ENCODE measurements around the gene NAV1.
A peak's percentile ranks its signal among the peaks of the same experiment; 100 is the strongest.

Gene NAV1

DNA sequence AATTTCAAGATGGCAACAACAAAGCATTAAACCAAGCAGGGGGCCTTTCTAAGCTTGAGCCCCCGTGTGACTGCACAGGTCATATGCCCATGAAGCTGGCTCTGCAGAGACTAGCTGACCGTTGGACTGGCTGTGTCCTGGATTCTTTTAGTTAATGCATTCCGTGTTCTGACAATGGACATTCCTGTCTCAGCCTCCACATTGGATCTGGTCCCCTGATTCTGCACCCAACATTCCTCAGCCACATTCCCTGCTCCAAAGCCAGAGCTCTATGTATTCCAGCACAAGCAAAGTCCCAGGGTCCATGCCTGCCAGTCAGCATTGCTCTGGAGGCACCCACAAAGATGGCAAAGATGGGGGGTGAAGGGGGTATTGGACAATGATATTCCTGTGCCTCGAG lies 5.1 kb upstream of the NAV1 start:
- intact Hi-C loops (cut with DNase I; ENCODE audit: low total_unique reads) = no loop called here
- peak overlapping the region; percentile 82 to 85 for H3K27ac ChIP-seq
- no peak overlapping the region for H3K4me3 ChIP-seq
- no peaks in the 10 kb centered on the region for H3K27me3 ChIP-seq
- no peaks in the 10 kb centered on the region for H3K36me3 ChIP-seq
- no peak for DNase-seq
- peaks cover 0 to 66% (median 62%) of the 10 kb centered on the region in 4 donors for H3K4me1 ChIP-seq
- no peaks in the 10 kb centered on the region for H3K9me3 ChIP-seq
- TF ChIP-seq, protein P1, sequence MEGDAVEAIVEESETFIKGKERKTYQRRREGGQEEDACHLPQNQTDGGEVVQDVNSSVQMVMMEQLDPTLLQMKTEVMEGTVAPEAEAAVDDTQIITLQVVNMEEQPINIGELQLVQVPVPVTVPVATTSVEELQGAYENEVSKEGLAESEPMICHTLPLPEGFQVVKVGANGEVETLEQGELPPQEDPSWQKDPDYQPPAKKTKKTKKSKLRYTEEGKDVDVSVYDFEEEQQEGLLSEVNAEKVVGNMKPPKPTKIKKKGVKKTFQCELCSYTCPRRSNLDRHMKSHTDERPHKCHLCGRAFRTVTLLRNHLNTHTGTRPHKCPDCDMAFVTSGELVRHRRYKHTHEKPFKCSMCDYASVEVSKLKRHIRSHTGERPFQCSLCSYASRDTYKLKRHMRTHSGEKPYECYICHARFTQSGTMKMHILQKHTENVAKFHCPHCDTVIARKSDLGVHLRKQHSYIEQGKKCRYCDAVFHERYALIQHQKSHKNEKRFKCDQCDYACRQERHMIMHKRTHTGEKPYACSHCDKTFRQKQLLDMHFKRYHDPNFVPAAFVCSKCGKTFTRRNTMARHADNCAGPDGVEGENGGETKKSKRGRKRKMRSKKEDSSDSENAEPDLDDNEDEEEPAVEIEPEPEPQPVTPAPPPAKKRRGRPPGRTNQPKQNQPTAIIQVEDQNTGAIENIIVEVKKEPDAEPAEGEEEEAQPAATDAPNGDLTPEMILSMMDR (IDR thresholded peaks at IDR 0.05) = no peak

GRCh38 chr1:201535046-201535918 lies 3.6 kb upstream of the NAV1 start:
- no peaks in the 10 kb centered on the region for H3K27me3 ChIP-seq
- TF ChIP-seq, protein P1 (IDR thresholded peaks at IDR 0.05) = no peak
- intact Hi-C loops (cut with DNase I; ENCODE audit: low total_unique reads) = no loop called here
- peak; percentile 59 to 82 for DNase-seq
- no peaks in the 10 kb centered on the region for H3K36me3 ChIP-seq
- H3K9me3 ChIP-seq = no peaks in the 10 kb centered on the region
- no peak overlapping the region for H3K4me3 ChIP-seq
- peaks cover 0 to 75% (median 64%) of the 10 kb centered on the region in 4 donors for H3K4me1 ChIP-seq
- H3K27ac ChIP-seq = peak overlapping the region; percentile 82 to 85

GRCh38 chr1:201535919-201536245 lies 3.0 kb upstream of the NAV1 start:
- intact Hi-C loops (cut with DNase I; ENCODE audit: low total_unique reads) = no loop called here
- H3K27me3 ChIP-seq = no peaks in the 10 kb centered on the region
- TF ChIP-seq, protein P1 (IDR thresholded peaks at IDR 0.05) = no peak

GRCh38 chr1:201536558-201536957 lies 2.4 kb upstream of the NAV1 start:
- TF ChIP-seq, protein P1 (IDR thresholded peaks at IDR 0.05) = no peak
- DNase-seq = peak; percentile 85 to 88

More at GRCh38 chr1:201535919-201536245, 3.0 kb upstream of the NAV1 start:
- H3K4me1 ChIP-seq = peaks cover 0 to 75% (median 66%) of the 10 kb centered on the region in 4 donors
- no peaks in the 10 kb centered on the region for H3K9me3 ChIP-seq
- H3K27ac ChIP-seq = peak overlapping the region; percentile 82 to 85
- DNase-seq = no peak
- H3K36me3 ChIP-seq = no peaks in the 10 kb centered on the region
- H3K4me3 ChIP-seq = no peak overlapping the region

DNA sequence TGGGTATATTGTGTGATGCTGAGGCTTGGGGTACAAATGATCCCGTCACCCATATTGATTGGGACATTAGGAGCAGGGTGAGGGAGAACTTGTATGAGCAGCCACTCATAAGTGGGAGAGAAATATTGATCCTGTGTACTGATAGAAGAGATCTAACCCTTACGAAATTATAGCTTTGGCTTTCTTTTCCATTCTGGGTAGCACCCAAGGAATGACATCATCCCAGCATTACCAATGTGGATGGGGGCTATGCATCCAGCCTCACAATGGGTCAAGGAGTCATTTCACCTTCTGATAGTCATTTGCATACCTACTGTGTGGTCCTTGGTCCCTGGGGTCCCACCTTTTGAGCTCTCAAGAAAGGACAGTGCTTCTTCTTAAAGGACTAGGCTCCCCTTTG lies 1.9 kb upstream of the NAV1 start:
- Histone ChIP-seq H3K36me3 (no peaks in the 10 kb centered on the region), H3K27ac (peak overlapping the region; percentile 82 to 85), H3K9me3 (no peaks in the 10 kb centered on the region), H3K27me3 (no peaks in the 10 kb centered on the region), H3K4me1 (peaks cover 0 to 75% (median 60%) of the 10 kb centered on the region in 4 donors), H3K4me3 (peak overlapping the region in 1 of 2 donors; percentile 7)
- TF ChIP-seq, protein P1 (IDR thresholded peaks at IDR 0.05) = no peak
- intact Hi-C loops (cut with DNase I; ENCODE audit: low total_unique reads) = no loop called here
- no peak for DNase-seq

More at GRCh38 chr1:201536558-201536957, 2.4 kb upstream of the NAV1 start:
- Histone ChIP-seq H3K36me3 (no peaks in the 10 kb centered on the region), H3K9me3 (no peaks in the 10 kb centered on the region), H3K27ac (peak overlapping the region; percentile 82 to 85), H3K4me1 (peaks cover 0 to 75% (median 63%) of the 10 kb centered on the region in 4 donors), H3K4me3 (peak overlapping the region in 1 of 2 donors; percentile 7), H3K27me3 (no peaks in the 10 kb centered on the region)
- intact Hi-C loops (cut with DNase I; ENCODE audit: low total_unique reads) = no loop called here
